HG03565 (cell line): Measurements from ENCODE around the gene FBXO24.

Source experiments
- ATAC-seq: cut with Tn5 transposase; IDR thresholded peaks from one replicate; pipeline ENCODE4 v1.9.1; 2021; ENCODE audit warnings: mild to moderate bottlenecking, moderate library complexity; ENCODE audit not compliant: unreplicated experiment

Gene FBXO24

DNA sequence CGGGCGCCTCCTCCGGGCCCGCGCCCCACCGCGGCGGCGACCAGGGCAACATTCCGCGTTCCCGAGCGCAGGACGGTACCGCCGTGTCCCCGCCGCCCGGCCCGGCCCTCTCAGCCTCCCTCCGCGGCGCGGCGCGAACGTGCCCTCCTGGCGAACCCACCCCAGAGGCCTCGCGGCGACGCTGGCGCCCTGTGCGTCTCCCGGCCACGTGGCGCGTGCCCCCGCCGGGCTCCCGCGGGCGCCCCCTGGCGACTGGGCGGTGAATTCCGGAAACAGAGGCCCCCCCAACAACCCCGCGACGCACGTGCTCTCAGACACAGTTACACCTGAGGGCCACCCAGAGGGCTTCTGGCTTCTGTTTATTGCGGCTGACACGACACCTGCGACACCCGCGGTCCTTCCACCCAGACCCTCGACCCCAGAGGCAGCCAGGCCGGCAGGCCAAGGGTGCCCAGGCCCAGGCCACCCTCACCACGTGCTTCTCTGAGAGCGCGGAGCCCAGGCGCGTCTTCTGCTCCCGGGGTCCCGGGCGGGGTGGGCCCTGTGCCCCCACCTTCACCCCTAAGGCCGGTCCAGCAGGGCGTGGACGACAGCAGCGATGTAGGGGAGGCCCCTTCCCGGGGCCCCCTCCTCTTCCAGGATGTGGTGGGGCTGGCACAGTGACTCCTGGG is 12.3 kb upstream of the FBXO24 start, which contains the start of gene SAP25:
SAP25 (minus strand) TSS at position 210 of the 671 bp plus-strand sequence; CDS start at position 52, 158 bp downstream.
- ATAC-seq, result no peak

DNA sequence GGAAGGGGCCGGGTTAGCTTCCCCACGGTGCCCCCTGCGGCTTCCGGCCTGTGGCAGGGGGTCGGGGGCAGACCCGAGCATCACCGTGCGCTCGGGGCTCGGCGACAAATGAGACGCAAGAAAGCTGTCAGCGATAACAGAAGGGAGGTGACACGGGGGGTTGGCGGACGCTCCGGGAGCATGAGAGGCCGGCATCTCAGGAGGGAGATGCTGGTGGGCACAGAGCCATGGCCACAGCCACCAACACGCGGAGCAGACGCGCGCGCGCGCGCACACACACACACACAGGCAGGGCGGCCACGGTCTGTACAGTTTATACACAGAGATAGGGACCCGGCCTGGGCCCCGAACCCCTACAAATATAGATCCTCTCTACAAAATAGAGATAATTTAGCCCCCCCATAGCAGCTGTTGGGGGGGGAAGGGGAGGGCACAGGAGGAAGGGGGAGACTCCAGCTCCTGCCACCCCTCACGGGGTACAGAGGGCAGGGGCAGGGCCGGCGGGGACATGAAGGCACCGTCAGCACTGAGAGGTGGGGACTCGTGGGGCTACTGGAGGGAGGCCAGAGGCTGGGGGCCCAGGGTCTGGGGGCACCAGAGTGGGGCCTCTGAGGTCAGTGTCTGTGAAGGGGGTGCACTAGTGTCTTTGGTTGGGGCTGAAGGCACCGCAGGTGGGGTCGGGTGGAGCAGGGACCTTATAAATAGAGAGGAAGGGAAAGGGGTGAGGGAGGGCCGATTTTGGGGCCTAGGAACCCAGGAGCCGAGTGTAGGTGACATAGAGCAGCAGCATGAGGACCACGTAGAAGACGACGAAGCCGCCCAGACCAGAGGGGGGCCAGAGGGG is 11.5 kb upstream of the FBXO24 start:
- no peak for ATAC-seq

DNA sequence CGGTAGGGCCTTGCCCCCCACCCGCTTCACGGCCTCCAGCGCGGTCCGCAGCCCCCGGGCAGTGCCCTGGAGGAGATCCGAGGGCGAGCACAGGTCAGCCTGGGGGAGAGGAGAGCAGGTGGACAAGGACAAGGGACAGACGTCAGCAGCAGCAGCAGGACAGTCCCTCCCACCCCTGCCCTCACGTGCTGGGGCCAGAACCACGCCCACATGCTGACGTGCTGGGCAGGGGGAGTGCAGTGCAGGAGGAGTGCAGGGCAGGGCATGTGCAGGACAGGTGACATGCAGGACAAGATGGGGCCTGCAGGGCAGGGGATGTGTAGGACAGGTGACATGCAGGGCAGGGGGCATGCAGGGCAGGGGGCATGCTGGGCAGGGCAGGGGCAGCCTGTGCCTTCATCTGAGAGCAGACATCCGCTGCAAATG is 10.9 kb upstream of the FBXO24 start:
- ATAC-seq, result no peak

DNA sequence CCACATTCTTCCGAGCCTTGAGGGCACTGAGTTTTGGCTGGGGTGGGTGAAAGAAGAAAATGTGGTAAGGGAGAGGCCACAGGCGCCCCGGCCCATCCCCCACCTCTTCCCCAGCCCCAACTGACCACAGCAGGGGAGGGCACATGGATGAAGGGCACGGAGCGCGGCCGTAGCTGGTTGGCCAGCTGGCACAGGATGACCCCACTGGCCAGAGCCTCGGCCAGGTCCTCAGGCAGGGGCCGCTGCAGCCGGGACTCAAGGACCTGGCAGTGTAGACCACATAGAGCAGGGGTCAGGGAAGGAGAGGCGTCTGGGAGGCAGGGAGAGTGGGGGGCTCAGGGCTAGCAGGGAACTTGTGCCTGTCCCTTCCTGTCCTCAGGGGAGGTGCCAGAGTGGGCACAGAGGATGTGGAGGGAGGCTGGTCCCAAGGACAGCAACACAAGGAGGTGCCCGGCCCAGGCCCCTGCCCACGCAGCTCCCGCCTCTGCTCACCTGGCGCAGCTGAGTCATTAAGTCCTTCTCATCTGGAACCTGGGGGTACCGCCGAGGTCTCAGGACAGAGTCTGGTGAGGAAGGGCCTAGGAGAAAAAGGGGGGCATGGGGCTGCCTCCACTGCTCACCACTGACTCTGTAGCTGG is 10.3 kb upstream of the FBXO24 start:
- ATAC-seq, result no peak

DNA sequence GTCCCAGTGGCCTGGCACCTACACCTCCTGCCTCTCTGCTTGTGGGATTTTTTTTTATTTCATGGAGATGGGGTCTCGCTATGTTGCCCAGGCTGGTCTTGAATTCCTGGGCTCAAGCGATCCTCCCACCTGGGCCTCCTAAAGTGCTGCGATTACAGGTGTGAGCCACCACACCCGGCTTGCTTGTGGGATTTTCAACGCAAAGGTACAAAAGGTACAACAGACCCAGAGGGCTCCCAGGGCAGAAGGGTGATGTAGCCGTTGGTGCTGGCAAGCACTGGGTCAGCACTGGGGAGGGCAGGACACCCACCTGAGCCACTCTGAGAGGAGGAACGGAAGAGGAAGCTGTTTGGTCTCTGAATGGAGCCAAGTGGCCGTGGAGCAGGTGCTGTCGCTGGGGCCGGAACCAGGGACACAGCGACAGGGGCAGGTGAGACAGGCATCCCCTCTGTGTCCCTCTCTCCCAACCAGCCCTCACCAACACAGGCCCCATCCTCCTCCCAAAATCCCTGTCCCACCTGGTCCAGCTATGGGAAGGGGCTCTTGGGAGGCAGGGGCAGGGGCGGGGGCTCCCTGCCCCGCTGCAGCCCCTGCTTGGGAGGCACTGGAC is 9.6 kb upstream of the FBXO24 start:
- no peak for ATAC-seq

DNA sequence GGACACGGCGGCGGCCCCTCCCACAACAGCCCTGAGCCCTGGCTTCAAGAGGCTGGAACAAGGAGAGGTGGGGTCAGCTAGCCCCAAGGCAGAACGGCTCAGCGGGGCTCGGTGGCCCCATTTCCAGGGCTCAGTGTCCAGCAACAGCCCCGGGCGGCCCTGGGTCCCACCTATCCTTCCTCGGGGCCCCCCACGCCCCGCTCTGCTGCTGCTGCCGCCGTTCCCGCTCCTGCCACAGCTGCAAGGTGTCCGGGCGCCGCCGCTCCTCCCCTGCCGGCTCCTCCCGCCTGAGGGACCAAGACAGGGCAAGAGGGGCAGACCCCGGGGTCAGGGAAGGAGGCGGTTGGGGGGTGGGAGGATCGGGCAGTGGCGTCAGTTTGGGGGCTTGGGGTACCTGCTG is 9.0 kb upstream of the FBXO24 start:
- no peak for ATAC-seq

DNA sequence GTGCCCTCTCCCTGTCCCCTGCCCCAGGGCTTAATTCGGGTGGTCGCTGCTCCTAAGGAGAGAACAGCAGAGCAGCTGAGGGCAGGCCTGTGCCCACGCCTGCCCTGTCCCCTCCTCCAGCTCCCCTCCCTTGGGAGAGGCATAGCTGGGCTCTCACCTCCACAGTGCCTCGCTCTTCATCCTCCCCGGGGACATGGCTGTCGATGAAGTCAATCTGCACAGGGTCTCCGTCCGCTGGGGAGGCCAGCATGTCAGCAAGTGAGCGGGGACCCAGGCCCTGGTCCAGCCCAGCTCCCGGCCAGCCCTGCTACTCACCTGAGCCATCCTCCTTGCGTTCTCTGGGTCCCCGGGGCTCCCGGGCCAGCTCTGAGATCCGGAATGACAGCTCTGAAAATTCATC is 8.6 kb upstream of the FBXO24 start:
- ATAC-seq, result no peak

DNA sequence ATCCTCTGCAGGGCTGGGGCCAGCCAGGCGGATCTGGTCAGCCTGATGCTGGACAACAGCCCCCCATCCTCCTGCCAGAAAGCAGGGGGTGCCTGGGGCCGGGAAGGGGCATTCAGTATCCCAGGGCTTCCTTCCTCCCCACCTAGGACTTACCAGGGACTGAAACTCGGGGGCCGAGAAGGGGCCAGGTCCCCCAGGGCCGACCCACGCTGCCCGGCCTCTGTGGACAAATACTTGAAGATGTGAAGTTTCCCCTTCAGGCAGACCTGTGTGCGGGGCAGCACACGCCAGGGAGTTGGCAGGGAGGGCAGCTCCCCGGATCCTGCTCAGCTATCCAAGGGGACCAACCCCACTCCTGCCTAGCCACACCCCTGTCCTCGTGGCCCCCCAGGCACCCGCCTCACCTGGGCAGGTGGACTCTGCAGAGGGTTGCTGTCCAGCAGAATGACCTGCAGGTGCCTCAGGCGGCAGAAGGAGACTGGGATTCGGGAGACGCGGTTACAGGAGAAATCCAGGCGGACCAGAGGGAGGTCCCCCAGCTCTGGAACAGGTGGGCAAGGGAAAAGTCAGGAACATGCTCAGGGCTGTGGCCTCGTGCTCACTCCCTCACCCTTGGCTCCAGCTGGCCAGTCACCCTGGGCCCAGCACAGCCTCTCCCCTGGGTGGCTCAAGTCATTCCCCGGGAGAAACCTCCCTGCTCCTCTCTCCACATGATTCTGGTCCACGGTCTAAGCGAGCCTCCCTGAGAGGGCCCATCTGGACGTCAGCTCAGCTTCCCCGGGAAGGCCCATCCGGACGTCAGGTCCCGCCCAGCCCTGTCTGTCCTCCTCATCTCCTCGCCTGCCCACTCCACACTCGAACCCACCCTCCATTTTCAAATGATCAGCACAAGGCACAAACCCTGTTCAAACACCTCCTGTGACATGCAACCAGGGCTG is 7.6 kb upstream of the FBXO24 start:
- no peak for ATAC-seq

DNA sequence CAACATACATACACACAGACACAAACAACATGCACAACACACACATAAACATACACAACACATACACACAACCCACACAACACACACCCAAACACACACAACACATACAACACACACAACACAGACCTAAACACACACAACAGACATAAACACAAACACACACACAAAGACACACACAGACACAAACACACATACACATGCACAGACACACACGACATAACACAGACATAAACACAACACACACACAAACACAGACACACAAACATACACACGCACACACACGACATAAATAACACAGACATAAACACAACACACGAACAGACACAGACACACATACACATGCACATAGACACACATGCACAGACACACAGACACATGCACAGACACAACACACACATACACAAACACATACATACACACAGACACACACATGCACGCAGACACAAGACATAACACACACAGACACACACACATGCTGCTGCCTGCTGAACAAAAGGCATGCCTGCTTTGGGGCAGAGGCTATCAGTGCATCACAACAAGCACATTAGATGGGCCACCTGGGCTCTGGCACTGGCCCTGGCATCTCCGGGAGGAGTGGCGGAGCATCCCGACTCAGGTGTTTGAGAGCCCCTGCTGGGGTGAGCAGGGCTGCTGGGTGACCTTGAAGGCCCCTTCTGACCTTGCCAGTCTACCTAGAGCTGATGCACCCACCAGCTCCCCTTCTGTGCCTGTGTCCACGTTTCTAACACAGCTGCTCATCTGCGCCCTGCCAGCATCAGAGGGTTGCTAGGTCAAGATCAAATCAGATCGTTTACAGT is 5.5 kb upstream of the FBXO24 start:
- ATAC-seq, result no peak

DNA sequence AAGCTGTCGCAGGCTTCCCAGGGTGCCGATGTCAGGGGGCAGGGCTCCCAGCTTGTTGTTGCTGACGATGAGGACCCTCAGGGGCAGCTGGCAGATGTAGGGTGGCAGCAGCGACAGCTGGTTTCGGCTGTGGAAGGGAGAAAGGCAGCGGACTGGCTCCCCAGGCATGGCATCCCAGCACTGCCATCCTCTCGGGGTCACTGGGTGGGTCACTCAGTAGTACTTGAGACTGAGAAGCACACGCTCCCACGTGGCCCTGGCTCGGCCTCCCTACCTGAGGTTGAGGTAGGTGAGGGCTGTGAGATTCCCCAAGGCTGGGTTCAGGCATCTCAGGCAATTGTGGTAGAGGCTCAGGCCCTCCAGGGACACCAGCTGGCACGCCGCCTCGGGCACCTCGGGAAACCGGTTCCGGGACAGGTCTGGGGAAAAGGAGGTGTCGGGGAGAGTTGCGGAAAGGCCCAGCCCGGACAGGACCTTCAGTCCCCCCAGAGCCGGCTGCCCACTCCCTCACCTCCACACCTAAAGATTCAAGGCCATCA is 4.0 kb upstream of the FBXO24 start:
- no peak for ATAC-seq

DNA sequence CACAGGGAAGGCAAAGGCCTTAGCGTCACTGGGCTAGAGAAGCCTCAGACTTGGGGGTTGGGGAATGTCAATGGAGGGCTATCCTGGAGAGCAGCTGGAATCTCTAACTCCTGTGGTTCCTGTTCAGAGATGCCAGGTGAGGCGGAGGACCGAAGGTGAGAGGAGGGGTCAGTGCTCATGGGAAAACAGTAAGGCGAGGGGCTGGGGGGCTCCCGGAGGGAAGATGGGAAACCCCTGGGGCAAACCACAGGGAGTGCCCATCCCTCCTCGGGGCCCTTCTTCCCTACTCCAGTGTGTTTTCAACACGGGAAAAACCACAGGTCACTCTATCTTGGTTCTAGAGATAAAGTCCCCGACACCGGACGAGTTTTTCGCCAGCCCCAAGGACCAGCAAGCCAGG is 3.5 kb upstream of the FBXO24 start:
- ATAC-seq, result no peak

DNA sequence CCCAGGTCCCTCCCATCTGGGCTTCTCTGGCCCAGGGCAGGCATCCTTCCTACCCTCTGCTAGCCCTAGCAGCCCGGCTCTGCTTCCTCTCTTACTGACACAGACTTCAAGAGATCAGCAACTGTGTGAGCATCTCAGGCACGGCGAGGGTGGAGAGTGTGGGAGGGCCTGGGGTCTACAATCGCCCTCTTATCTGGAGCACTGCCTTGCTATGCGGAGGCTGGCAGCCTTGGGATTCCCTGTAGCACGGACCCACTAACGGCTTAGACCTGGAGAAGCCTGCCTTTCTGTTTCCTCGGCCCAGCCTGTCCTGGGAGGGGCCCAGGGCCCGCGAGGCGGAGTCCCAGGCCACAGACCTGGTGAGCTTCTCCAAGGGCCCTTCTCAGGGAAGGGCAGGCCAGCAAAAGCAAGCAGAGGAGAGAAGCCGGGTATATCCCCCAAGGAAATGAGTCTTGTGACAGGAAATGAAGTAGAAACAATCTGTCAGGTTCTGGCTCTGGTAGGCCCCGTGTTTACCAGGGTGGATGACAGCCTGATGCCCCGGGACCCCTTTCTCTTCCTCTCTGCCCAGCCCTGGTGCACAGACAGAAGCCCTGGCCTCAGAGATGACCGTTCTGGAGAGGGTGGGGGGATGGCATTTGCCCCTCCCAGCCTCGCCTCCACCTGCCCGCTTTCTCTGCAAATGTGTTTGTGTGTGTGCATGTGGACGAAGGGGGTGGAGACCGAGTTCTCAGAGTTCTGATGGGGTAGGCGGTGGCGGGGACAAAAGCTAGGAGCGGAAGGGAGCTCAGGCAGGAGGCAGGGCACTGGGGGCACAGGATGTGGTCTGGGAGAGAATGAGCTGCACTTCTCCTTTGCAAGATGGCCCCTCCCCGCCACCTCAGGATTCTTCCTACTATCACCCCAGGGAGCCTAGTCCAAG is 2.7 kb upstream of the FBXO24 start:
- no peak for ATAC-seq

DNA sequence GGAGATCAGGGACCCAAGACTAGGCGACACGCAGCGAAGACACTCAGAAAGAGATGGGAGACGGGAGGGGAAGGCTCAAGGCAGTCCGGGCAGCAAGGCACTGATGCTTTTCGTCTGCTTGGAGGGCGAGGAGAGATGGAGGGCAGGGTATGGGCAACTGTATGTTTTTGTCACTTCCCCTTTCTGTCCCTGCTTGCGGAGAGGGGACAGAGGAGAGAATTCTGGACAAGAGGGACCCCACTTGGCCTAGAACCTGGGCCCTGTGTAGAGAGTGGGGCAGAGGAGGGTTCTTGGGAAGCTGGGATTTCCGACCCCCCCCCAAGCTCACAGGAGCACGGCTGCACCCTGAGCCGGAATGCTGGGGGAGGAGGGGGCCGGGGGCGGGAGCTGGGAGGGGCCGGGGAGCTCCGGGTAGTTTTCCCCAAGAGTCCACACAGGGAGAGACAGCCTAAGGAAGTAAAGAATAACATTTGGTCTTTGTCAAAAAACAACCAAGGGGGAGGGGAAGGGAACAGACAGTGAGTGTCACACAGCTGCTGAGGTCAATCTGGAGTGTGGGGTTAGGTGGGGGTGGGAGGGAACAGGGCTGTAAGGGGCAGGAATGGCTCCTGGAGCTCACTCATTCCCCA is 2.0 kb upstream of the FBXO24 start:
- no peak for ATAC-seq

DNA sequence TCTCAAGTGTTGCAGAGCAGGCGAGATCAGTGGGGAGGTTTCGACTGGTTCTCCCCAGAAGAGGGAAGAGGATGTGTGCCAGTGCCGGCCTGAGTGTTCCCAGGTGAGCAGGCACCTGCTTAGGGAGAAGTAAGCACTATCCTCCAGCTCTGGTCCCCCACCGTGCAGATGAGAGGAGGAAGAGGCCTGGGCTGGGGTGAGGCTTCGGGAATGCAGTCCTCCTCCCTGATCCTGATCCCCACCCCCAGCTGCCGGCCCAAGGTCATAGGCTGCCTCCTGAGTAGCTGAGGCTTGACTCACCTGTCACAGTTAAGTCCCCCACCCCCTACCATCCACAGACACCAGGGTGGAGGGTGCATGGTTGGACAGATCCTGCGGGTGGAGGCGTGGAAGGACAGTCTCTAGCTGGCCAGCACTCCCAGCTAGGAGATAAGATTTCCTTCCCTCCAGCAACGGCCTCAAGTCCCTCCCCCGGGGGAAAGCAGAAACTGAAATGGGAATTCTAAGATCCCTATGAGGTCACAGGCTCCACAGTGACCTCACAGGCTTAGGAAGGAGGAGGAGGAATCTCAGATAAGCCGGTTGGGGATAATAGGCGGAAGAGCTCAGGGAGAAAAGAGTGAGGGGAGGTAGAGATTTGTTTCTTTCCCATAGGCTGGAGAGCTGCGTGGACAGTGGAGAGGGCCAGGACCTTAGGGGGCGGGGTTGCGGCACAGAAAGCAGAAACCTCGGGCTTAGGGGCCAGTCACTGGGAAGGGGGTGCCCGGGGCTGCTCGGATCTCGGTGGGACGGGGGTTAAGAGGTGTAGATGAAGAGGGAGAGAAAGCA is 1.2 kb upstream of the FBXO24 start:
- no peak for ATAC-seq

DNA sequence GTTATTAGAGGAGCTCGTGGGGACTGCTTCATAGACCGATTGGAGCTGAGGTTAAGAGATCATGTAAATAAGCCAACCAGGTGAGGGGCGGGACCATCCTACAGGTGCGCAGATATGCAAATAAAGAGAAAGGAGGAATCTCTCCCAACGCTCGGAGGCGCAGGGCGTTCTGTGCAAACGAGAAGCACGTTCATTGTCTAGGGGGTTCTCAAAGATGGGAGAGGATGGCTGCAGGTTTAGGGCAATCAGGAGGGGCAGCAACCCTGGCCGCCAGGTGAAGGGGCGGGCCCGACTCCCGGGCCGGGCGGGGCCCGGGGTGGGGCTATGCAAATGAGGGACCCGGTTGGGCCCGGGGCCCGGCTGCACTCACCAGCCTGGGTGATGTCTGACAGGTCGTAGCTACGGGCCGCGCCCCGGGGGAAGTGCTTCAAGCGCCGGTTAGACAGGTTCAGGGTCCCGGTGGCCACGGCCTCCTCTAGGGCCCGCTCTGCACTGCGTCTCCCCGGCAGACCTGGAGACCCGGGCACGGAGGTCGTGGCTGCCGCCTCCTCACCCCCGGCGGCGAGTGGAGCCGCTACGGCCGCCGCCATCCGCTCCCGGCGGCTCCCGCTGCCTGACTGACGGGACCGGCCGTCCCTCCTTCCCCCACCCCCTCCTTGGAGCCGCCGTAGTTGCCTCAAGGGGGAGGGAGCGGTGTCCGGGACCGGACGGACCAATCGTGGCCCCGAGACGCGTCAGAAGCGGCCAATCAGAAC is 440 bp upstream of the FBXO24 start, which contains the start of gene LRCH4:
LRCH4 (minus strand) TSS at position 619 of the 755 bp plus-strand sequence; CDS start at position 590, 29 bp downstream.
- ATAC-seq, result peak; percentile 13

DNA sequence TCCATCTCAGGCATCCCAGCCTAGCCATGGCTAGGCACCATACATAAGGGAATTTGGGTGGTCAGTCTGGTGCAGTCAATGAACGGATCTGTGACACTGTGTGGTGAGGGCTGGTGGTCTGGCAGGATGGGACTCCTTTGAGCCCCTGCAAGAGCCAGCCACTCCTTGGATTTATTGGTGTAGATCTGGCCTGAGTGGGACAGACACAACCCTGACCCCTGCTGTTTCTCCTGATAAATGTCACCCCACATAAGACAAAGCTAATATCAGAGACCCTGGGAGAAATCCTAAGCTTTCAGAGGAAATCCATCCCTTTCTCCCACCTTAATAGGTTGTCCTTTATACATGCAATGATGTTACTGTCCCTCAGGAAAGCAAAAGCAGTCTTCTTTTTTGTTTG is 2.3 kb downstream of the FBXO24 start:
- no peak for ATAC-seq
